Panc1 (cell line): Measurements from ENCODE around the gene LRCH1. TPM values are rescaled to one million over a fixed set of nuclear protein-coding genes. Genes with fewer than 3 reads are reported as not detected.

Experiments used
- ATAC-seq: fragments of 200-7000 bp; cut with Tn5 transposase; 2 replicates; pipeline ENCODE4 v1.9.1; 2020; ENCODE audit warnings: mild to moderate bottlenecking, moderate library complexity
- BruUV-seq: library from RNA; stranded (reverse); fragments of 400-500 nt; replicated peaks from 2 replicates; lab custom pipeline; 2021; lab: Mats Ljungman, UMichigan
- CTCF ChIA-PET: fragments of 300-600 bp; sonication (Branson Sonifier 250); formaldehyde crosslinking; loops from one replicate; lab custom pipeline; 2022; ENCODE audit warnings: antibody characterized with exemption; lab: Charles Lee
- POLR2A ChIA-PET: fragments of 300-600 bp; sonication (Branson Sonifier 250); formaldehyde crosslinking; loops from one replicate; lab custom pipeline; 2022; ENCODE audit warnings: antibody characterized with exemption; lab: Charles Lee
- DNase-seq: peaks from one replicate; pipeline ENCODE4 v3.0.0-alpha.2; 2010; ENCODE audit warnings: low read depth, low spot score
- H3K27ac ChIP-seq: 2 replicates; pipeline ENCODE4 v1.5.1; 2011; ENCODE audit warnings: mild to moderate bottlenecking, low read length, inconsistent platforms
- H3K27me3 ChIP-seq: fragments of 200-500 bp; sonication (Bioruptor generic); 2 replicates; pipeline ENCODE4 v1.6.0; 2014; ENCODE audit warnings: low read length, inconsistent platforms; ENCODE audit not compliant: control insufficient read depth, insufficient read depth
- H3K36me3 ChIP-seq: fragments of 200-500 bp; sonication (Bioruptor generic); 2 replicates; pipeline ENCODE4 v1.5.1; 2014; ENCODE audit warnings: inconsistent platforms, mild to moderate bottlenecking, low read length, moderate library complexity; ENCODE audit not compliant: control insufficient read depth, insufficient read depth
- H3K4me1 ChIP-seq: 2 replicates; pipeline ENCODE4 v1.5.1; 2011; ENCODE audit warnings: inconsistent platforms, mild to moderate bottlenecking, low read length, moderate library complexity; ENCODE audit not compliant: control insufficient read depth, insufficient read depth
- H3K4me3 ChIP-seq, 2 experiments: 2 replicates each; pipeline ENCODE4 v1.5.1; 2011 to 2012; ENCODE audit warnings: low read depth in 2 of 2, low read length in 2 of 2, mild to moderate bottlenecking in 2 of 2, inconsistent platforms in 1 of 2, moderate library complexity in 1 of 2
- H3K9me3 ChIP-seq: fragments of 200-500 bp; sonication (Bioruptor generic); 2 replicates; pipeline ENCODE4 v1.5.1; 2014; ENCODE audit warnings: low read depth, mild to moderate bottlenecking, inconsistent platforms, low read length, moderate library complexity; ENCODE audit not compliant: control insufficient read depth, insufficient read depth
- POLR2AphosphoS5 ChIP-seq: IDR thresholded peaks from 2 replicates; pipeline ENCODE4 v1.6.1; 2012; ENCODE audit warnings: mild to moderate bottlenecking, low read depth, low read length, moderate library complexity
- SIN3A ChIP-seq: IDR thresholded peaks from 2 replicates; pipeline ENCODE4 v1.6.1; 2012; ENCODE audit warnings: low read depth, mild to moderate bottlenecking, low read length, moderate library complexity, borderline replicate concordance; ENCODE audit not compliant: insufficient read depth
- TCF7L2 ChIP-seq: IDR thresholded peaks from 2 replicates; pipeline ENCODE4 v1.6.1; 2011; ENCODE audit warnings: mild to moderate bottlenecking, low read depth, low read length, inconsistent platforms
- in situ Hi-C: cut with HindIII; loops from 2 replicates; pipeline ENCODE4 v1.10.0; 2016; ENCODE audit warnings: low sequenced_read_pairs, low pct_unique_long_range_greater_than_20kb
- intact Hi-C: fragments of 100-400 bp; cut with micrococcal nuclease; formaldehyde crosslinking; loops from one replicate; pipeline ENCODE4 v1.10.0; 2022; ENCODE audit not compliant: unreplicated experiment
- total RNA-seq: library from RNA; stranded (reverse); gene quantifications from one replicate; pipeline ENCODE4 v1.2.1, GENCODE V29; 2021; ENCODE audit not compliant: unreplicated experiment
- TF ChIP-seq, protein P1 (sequence below), 2 experiments: IDR thresholded peaks; 2 replicates each; pipeline ENCODE4 v1.6.1; 2011 to 2012; ENCODE audit warnings: low read depth in 2 of 2, control low read depth in 1 of 2, low read length in 1 of 2, mild to moderate bottlenecking in 1 of 2, moderate library complexity in 1 of 2; ENCODE audit not compliant: insufficient read depth in 1 of 2
- TF ChIP-seq, protein P2 (sequence below): fragments of 450-650 bp; IDR thresholded peaks from 2 replicates; pipeline ENCODE4 v1.5.1; 2017; ENCODE audit warnings: mild to moderate bottlenecking

LRCH1 gene
- total RNA-seq, 1 experiment from 2014 or later = 7.9 TPM

- no peak overlapping the region for H3K4me3 ChIP-seq
- CTCF ChIA-PET = no interaction called here
- BruUV-seq = no TSS peak
- no peaks in the 10 kb centered on the region for H3K9me3 ChIP-seq
- DNase-seq = no peak
- H3K27me3 ChIP-seq = no peaks in the 10 kb centered on the region
- no peak overlapping the region for H3K27ac ChIP-seq
- POLR2A ChIA-PET = no interaction called here
- no peaks in the 10 kb centered on the region for H3K36me3 ChIP-seq
- intact Hi-C loops (loop anchor here (10.0 kb wide), 1 partner anchor 742 kb away; no protein-coding TSS in a partner anchor), in situ Hi-C loops (no loop called here)
- H3K4me1 ChIP-seq = no peaks in the 10 kb centered on the region
- TF ChIP-seq TCF7L2 (no peak), POLR2AphosphoS5 (no peak), SIN3A (no peak)
- TF ChIP-seq, protein P1, sequence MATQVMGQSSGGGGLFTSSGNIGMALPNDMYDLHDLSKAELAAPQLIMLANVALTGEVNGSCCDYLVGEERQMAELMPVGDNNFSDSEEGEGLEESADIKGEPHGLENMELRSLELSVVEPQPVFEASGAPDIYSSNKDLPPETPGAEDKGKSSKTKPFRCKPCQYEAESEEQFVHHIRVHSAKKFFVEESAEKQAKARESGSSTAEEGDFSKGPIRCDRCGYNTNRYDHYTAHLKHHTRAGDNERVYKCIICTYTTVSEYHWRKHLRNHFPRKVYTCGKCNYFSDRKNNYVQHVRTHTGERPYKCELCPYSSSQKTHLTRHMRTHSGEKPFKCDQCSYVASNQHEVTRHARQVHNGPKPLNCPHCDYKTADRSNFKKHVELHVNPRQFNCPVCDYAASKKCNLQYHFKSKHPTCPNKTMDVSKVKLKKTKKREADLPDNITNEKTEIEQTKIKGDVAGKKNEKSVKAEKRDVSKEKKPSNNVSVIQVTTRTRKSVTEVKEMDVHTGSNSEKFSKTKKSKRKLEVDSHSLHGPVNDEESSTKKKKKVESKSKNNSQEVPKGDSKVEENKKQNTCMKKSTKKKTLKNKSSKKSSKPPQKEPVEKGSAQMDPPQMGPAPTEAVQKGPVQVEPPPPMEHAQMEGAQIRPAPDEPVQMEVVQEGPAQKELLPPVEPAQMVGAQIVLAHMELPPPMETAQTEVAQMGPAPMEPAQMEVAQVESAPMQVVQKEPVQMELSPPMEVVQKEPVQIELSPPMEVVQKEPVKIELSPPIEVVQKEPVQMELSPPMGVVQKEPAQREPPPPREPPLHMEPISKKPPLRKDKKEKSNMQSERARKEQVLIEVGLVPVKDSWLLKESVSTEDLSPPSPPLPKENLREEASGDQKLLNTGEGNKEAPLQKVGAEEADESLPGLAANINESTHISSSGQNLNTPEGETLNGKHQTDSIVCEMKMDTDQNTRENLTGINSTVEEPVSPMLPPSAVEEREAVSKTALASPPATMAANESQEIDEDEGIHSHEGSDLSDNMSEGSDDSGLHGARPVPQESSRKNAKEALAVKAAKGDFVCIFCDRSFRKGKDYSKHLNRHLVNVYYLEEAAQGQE (IDR thresholded peaks at IDR 0.05; ENCODE audit: insufficient read depth in 1 of 2, low read depth in 2 of 2, low read length in 1 of 2) = no peak
- TF ChIP-seq, protein P2, sequence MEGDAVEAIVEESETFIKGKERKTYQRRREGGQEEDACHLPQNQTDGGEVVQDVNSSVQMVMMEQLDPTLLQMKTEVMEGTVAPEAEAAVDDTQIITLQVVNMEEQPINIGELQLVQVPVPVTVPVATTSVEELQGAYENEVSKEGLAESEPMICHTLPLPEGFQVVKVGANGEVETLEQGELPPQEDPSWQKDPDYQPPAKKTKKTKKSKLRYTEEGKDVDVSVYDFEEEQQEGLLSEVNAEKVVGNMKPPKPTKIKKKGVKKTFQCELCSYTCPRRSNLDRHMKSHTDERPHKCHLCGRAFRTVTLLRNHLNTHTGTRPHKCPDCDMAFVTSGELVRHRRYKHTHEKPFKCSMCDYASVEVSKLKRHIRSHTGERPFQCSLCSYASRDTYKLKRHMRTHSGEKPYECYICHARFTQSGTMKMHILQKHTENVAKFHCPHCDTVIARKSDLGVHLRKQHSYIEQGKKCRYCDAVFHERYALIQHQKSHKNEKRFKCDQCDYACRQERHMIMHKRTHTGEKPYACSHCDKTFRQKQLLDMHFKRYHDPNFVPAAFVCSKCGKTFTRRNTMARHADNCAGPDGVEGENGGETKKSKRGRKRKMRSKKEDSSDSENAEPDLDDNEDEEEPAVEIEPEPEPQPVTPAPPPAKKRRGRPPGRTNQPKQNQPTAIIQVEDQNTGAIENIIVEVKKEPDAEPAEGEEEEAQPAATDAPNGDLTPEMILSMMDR = no peak
- ATAC-seq = no peak
Measured at GRCh38 chr13:46536341-46536740, 16.6 kb upstream of the LRCH1 start.

GRCh38 chr13:46539231-46539630 is 13.7 kb upstream of the LRCH1 start:
- DNase-seq (no peak), ATAC-seq (no peak)
- ChIA-PET CTCF (no interaction called here), POLR2A (no interaction called here)
- in situ Hi-C loops (no loop called here), intact Hi-C loops (loop anchor here (10.0 kb wide), 1 partner anchor 744 kb away; no protein-coding TSS in a partner anchor)
- Histone ChIP-seq H3K27ac (no peak overlapping the region), H3K27me3 (no peaks in the 10 kb centered on the region), H3K36me3 (no peaks in the 10 kb centered on the region), H3K4me1 (no peaks in the 10 kb centered on the region), H3K9me3 (no peaks in the 10 kb centered on the region), H3K4me3 (no peak overlapping the region)
- TF ChIP-seq TCF7L2 (no peak), SIN3A (no peak), POLR2AphosphoS5 (no peak)
- TF ChIP-seq, protein P2 = no peak
- TF ChIP-seq, protein P1 (IDR thresholded peaks at IDR 0.05; ENCODE audit: insufficient read depth in 1 of 2, low read depth in 2 of 2, low read length in 1 of 2) = no peak
- no TSS peak for BruUV-seq
